ENCODE measurements around the gene SAMD4B. TPM values are rescaled to one million over a fixed set of nuclear protein-coding genes. Genes with fewer than 3 reads are reported as not detected.

Gene SAMD4B
- total and polyA plus RNA-seq, 9 of the 15 experiments (the other 6 are each of a cell fraction or from before 2014, with no cell fraction given) = 3.4 to 90.5 (median 38.0) TPM

- TF ChIP-seq, protein P1, sequence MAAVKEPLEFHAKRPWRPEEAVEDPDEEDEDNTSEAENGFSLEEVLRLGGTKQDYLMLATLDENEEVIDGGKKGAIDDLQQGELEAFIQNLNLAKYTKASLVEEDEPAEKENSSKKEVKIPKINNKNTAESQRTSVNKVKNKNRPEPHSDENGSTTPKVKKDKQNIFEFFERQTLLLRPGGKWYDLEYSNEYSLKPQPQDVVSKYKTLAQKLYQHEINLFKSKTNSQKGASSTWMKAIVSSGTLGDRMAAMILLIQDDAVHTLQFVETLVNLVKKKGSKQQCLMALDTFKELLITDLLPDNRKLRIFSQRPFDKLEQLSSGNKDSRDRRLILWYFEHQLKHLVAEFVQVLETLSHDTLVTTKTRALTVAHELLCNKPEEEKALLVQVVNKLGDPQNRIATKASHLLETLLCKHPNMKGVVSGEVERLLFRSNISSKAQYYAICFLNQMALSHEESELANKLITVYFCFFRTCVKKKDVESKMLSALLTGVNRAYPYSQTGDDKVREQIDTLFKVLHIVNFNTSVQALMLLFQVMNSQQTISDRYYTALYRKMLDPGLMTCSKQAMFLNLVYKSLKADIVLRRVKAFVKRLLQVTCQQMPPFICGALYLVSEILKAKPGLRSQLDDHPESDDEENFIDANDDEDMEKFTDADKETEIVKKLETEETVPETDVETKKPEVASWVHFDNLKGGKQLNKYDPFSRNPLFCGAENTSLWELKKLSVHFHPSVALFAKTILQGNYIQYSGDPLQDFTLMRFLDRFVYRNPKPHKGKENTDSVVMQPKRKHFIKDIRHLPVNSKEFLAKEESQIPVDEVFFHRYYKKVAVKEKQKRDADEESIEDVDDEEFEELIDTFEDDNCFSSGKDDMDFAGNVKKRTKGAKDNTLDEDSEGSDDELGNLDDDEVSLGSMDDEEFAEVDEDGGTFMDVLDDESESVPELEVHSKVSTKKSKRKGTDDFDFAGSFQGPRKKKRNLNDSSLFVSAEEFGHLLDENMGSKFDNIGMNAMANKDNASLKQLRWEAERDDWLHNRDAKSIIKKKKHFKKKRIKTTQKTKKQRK (IDR thresholded peaks at IDR 0.05; ENCODE audit: borderline replicate concordance, low read depth, low read length) = no peak
- TF ChIP-seq ZNF695 (CRISPR knock-in tag; IDR thresholded peaks at IDR 0.05) (no peak; the same call in 1 of the 2 replicates), RBM17 (IDR thresholded peaks at IDR 0.05; ENCODE audit: borderline replicate concordance, low read depth, low read length) (no peak), CC2D1A (IDR thresholded peaks at IDR 0.05) (no peak), HNRNPLL (IDR thresholded peaks at IDR 0.05; ENCODE audit: low read depth, low read length, poor library complexity, severe bottlenecking) (no peak), PRPF4 (IDR thresholded peaks at IDR 0.05; ENCODE audit: insufficient read depth, low read depth, low read length, poor library complexity, severe bottlenecking) (no peak), COPS2 (conservative IDR thresholded peaks at IDR 0.05) (no peak), ZNF511 (CRISPR knock-in tag; IDR thresholded peaks at IDR 0.05) (peak; percentile 77; the same call in 1 of the 2 replicates), THRAP3 (IDR thresholded peaks at IDR 0.05; ENCODE audit: borderline replicate concordance) (no peak), KLF16 (IDR thresholded peaks at IDR 0.05) (no peak), SMAD4 (CRISPR knock-in tag; conservative IDR thresholded peaks at IDR 0.05) (peak; percentile 94), ZNF12 (CRISPR knock-in tag; IDR thresholded peaks at IDR 0.05) (no peak), ZNF830 (CRISPR knock-in tag; IDR thresholded peaks at IDR 0.05) (no peak)
- TF ChIP-seq, protein P2, sequence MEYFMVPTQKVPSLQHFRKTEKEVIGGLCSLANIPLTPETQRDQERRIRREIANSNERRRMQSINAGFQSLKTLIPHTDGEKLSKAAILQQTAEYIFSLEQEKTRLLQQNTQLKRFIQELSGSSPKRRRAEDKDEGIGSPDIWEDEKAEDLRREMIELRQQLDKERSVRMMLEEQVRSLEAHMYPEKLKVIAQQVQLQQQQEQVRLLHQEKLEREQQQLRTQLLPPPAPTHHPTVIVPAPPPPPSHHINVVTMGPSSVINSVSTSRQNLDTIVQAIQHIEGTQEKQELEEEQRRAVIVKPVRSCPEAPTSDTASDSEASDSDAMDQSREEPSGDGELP (CRISPR knock-in tag; IDR thresholded peaks at IDR 0.05; ENCODE audit: borderline replicate concordance) = peak; percentile 86
- TF ChIP-seq, protein P3, sequence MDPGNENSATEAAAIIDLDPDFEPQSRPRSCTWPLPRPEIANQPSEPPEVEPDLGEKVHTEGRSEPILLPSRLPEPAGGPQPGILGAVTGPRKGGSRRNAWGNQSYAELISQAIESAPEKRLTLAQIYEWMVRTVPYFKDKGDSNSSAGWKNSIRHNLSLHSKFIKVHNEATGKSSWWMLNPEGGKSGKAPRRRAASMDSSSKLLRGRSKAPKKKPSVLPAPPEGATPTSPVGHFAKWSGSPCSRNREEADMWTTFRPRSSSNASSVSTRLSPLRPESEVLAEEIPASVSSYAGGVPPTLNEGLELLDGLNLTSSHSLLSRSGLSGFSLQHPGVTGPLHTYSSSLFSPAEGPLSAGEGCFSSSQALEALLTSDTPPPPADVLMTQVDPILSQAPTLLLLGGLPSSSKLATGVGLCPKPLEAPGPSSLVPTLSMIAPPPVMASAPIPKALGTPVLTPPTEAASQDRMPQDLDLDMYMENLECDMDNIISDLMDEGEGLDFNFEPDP (CRISPR knock-in tag; IDR thresholded peaks at IDR 0.05) = no peak
- TF ChIP-seq, protein P4, sequence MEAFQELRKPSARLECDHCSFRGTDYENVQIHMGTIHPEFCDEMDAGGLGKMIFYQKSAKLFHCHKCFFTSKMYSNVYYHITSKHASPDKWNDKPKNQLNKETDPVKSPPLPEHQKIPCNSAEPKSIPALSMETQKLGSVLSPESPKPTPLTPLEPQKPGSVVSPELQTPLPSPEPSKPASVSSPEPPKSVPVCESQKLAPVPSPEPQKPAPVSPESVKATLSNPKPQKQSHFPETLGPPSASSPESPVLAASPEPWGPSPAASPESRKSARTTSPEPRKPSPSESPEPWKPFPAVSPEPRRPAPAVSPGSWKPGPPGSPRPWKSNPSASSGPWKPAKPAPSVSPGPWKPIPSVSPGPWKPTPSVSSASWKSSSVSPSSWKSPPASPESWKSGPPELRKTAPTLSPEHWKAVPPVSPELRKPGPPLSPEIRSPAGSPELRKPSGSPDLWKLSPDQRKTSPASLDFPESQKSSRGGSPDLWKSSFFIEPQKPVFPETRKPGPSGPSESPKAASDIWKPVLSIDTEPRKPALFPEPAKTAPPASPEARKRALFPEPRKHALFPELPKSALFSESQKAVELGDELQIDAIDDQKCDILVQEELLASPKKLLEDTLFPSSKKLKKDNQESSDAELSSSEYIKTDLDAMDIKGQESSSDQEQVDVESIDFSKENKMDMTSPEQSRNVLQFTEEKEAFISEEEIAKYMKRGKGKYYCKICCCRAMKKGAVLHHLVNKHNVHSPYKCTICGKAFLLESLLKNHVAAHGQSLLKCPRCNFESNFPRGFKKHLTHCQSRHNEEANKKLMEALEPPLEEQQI (IDR thresholded peaks at IDR 0.05) = no peak
Measured at GRCh38 chr19:39402346-39403300, 60.4 kb downstream of the SAMD4B start (continued).

Measured in K562 (cell line).